Bone marrow (tissue), 2 donors: ENCODE results near the gene ASTL.

Source experiments
- DNase-seq, 2 donors: peaks; one replicate each; lab custom pipeline; 2025; lab: John Stamatoyannopoulos, UW

The ASTL gene

GRCh38 chr2:96112501-96113366 is 25.6 kb downstream of the ASTL start:
- DNase-seq, result no peak

GRCh38 chr2:96111823-96112500 is 26.3 kb downstream of the ASTL start:
- DNase-seq, result no peak

GRCh38 chr2:96111257-96111640 is 27.1 kb downstream of the ASTL start:
- DNase-seq, result no peak

- no peak for DNase-seq
Measured at GRCh38 chr2:96110621-96111256, 27.6 kb downstream of the ASTL start.

DNA sequence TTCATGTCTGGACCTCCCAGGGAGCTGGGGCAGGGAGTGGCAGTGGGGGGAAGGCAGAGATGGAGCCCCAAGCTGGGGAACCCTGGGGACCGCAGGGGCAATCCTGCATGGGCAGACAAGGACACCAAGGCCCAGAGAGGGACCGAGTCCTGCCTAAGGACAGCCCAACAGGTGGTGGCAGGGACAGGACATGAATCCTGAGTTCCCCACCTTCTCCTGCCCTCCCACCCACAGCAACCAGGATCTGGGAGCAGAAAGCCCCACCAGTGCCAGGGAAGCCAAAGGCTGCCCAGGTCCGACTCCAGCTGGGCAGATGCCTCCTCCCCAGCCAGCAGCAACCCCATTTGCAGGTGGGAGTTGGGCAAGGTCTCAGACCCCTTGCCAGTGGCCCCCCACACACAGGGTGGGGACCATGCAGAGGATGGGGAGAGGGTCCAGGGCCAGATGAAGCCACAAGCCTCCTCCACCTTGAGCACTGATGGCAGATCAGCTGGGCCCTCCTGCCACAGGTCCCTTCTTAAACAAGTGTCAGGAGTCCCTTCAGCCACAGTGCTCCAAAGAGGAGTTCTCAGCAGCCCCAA is 28.3 kb downstream of the ASTL start:
- no peak for DNase-seq

GRCh38 chr2:96109361-96109680 is 29.0 kb downstream of the ASTL start:
- DNase-seq, result no peak

DNA sequence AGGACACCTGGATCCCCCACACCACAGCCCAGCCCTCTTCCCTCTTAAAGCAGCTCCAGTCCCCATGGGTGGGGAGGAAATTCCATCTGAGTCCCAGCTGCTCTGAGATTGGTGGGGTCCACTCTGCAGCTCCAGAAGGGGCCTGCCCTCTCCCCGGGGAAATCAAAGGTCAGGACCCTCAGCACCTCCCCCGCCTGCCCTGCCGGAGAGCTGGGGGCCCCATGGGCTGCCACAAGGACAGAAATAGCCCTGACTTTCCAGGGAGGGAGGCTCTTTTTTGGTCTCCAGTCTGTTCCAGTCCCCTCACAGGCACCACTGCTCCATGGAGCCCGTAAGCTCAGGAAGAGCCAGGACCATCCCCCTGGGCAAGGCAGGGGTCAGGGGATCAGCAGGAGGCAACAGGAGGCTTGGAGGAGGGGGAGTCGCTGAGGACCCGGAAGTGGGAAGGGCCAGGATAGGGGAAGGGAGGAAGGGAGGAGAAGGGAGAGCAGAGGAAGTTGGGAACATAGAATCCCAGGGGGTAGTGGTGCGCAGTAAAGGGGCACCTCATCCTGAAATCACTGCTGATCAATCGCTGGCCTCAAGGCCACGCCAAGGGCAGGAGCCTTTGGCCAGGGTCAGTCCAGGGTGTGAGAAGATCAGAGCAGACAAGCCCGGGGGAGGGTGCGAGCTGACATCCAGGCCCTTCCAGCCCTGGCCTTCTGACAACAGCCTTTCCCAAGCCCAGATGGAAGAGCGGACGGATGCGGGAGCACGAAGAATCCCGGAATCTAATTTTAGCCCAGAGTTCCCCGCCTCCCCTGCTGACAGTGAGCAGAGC is 29.6 kb downstream of the ASTL start:
- no peak for DNase-seq

DNA sequence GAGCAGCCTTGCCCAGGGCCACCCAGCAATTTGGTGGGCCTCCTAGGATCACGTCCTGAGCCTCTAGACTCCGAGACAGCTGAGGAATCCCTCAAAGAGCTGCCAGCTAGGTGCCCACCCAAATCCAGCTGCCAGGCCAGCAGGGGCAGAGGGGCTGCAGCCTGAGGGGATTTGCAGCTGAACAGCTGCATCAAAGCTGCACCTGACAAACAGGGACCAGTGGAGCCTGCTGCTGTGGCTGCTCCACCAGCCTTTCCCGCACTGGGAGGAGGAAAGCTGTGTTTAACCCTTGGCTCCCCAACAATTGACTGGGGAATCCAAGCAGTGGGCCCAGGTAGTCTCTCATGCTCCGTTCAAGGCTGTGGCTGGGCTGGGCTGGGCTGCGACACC is 30.2 kb downstream of the ASTL start:
- DNase-seq, result no peak

DNA sequence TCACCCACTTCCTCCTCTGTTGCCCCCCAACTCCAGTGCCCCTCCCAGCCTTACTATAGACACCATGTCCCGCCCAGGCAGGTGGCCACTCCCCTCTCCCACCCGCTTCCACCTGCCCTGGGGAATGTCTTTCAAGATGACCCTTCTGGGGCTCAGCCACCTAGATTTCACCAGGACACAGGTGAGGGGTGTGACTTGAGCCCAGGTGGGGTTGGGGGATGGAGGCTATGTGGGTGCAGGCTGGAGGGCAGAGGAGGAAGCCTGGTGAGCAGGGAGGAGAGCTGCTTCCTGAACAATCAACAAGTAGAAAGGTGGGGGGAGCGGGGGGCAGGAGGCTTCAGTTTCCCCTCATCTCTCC is 30.6 kb downstream of the ASTL start:
- DNase-seq, result no peak

- DNase-seq, result no peak
Measured at GRCh38 chr2:96106991-96107707, 31.2 kb downstream of the ASTL start.

- DNase-seq, result no peak
Measured at GRCh38 chr2:96105994-96106715, 32.1 kb downstream of the ASTL start.

- no peak for DNase-seq
Measured at GRCh38 chr2:96105152-96105915, 33.0 kb downstream of the ASTL start.

- DNase-seq, result no peak
Measured at GRCh38 chr2:96104487-96104861, 33.8 kb downstream of the ASTL start.

GRCh38 chr2:96103761-96104486 is 34.4 kb downstream of the ASTL start:
- no peak for DNase-seq

DNA sequence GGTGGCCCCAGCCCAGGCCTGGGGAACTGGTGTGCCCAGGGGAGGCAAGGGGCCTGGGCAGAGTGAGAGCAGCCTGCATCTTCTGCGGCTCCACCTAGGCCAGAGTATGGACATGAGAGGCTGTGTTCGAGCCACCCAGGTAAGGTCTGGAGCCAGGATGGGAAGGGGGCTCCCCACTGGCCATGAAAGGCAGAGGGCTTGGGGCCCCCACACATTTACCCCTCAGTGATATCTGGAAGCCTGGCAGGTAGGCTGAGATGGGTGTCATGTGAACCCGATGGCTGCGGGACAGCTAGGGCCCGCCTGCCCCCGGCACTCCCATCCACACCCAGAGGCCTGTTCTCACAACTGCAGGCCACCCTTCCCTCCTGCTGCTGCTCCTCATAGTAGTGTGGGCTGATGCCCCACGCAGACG is 35.1 kb downstream of the ASTL start:
- no peak for DNase-seq

DNA sequence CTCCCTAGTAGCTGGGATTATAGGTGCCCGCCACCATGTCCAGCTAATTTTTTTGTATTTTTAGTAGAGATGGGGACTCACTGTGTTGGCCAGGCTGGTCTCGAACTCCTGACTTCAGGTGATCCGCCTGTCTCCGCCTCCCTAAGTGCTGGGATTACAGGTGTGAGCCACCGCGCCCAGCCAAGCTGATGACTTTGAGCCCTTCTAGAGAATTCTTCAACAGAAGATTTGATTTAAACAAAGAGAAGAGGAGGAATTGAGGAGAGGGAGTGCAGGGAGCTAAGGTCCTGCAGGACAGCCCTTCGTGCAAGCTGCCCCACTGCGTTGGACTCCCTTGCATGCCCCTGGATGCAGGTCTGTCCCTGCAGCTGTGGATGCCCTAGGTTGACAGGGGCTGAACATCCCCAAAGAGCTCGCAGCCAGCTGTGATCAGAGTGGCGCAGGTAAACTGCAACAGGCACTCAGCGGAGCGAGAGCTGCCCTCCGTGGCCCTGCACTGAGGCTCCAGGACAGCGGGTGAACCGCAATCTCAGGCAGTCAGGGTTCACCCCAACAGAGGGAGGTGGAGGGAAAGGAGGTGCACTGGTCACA is 35.6 kb downstream of the ASTL start:
- no peak for DNase-seq

GRCh38 chr2:96100893-96101304 is 37.4 kb downstream of the ASTL start:
- DNase-seq, result no peak

- DNase-seq, result no peak
Measured at GRCh38 chr2:96099861-96100798, 38.2 kb downstream of the ASTL start.
